ENCODE data around the gene NRXN3. TPM values are rescaled to one million over a fixed set of nuclear protein-coding genes. Genes with fewer than 3 reads are reported as not detected.

NRXN3 gene
- total and polyA plus RNA-seq, 2 of the 4 experiments (the other 2 are of a cell fraction), result 4.8 to 25.1 TPM

- Histone ChIP-seq H3K4ac (ENCODE audit: low read depth, low read length) (no peak overlapping the region), H2BK15ac (ENCODE audit: low read depth, low read length) (no peak overlapping the region), H3K4me2 (ENCODE audit: low read depth, low read length) (no peak overlapping the region), H2AK5ac (ENCODE audit: low read depth, low read length) (no peak overlapping the region), H2BK5ac (ENCODE audit: low read depth, low read length, poor library complexity, severe bottlenecking) (no peak overlapping the region), H3K23ac (ENCODE audit: low read depth, low read length) (no peak overlapping the region), H3K27me3 (ENCODE audit: control insufficient read depth, insufficient read depth, low read length) (no peaks in the 10 kb centered on the region), H4K8ac (ENCODE audit: low read depth in 2 of 2, low read length in 2 of 2) (no peak overlapping the region), H4K20me1 (ENCODE audit: insufficient read depth, low read length) (no peaks in the 10 kb centered on the region), H3K18ac (ENCODE audit: low read depth, low read length) (no peak overlapping the region), H2BK120ac (ENCODE audit: low read depth, low read length) (no peak overlapping the region), H3K4me3 (ENCODE audit: insufficient read depth, low read depth, low read length) (no peak overlapping the region), H3K36me3 (ENCODE audit: control insufficient read depth, insufficient read depth, low read length) (no peaks in the 10 kb centered on the region), H3K9me1 (ENCODE audit: insufficient read depth, low read length) (no peaks in the 10 kb centered on the region), H4K91ac (ENCODE audit: insufficient read depth, low read depth, low read length) (no peak overlapping the region), H3K9me3 (ENCODE audit: control insufficient read depth, insufficient read depth, low read length) (no peaks in the 10 kb centered on the region), H2AK9ac (replicated peaks; ENCODE audit: low read depth, low read length, poor library complexity) (no peak overlapping the region), H3K56ac (ENCODE audit: extremely low read depth, insufficient read depth, low read length) (no peak overlapping the region), H2BK20ac (ENCODE audit: low read depth, low read length) (no peak overlapping the region), H3K27ac (ENCODE audit: insufficient read depth, low read length) (no peak overlapping the region), H3K14ac (replicated peaks; ENCODE audit: low read depth, low read length) (no peak overlapping the region), H2AFZ (replicated peaks; ENCODE audit: low read length, poor library complexity) (no peak overlapping the region), H3K9ac (ENCODE audit: low read depth, low read length) (no peak overlapping the region), H3K4me1 (ENCODE audit: control insufficient read depth, insufficient read depth, low read length) (no peaks in the 10 kb centered on the region), H3K79me1 (ENCODE audit: low read depth in 1 of 2, low read length in 2 of 2) (no peaks in the 10 kb centered on the region; a peak in 1 of 4 replicates), H4K5ac (ENCODE audit: low read depth, low read length) (no peak overlapping the region)
- in situ Hi-C loops (cut with MboI; ENCODE audit: low sequenced_read_pairs), result no loop called here
- intact Hi-C loops (cut with micrococcal nuclease), result no loop called here
- DNase-seq, result peak; percentile 56
- no peak for ATAC-seq (ENCODE audit: low read depth)
- TF ChIP-seq USF2 (IDR thresholded peaks at IDR 0.05; ENCODE audit: low read depth, low read length) (no peak), FOS (IDR thresholded peaks at IDR 0.05; ENCODE audit: low read depth, low read length) (no peak), ELK1 (IDR thresholded peaks at IDR 0.05; ENCODE audit: borderline replicate concordance, low read depth, low read length) (no peak), CHD1 (IDR thresholded peaks at IDR 0.05; ENCODE audit: low read depth, low read length) (no peak), MAZ (IDR thresholded peaks at IDR 0.05; ENCODE audit: borderline replicate concordance, low read depth, low read length) (no peak), RAD21 (IDR thresholded peaks at IDR 0.05; ENCODE audit: low read length) (no peak), SMC3 (IDR thresholded peaks at IDR 0.05; ENCODE audit: low read depth, low read length) (no peak), CTCF (conservative IDR thresholded peaks at IDR 0.05; ENCODE audit: low read depth, low read length) (no peak), MXI1 (IDR thresholded peaks at IDR 0.05; ENCODE audit: borderline replicate concordance, low read depth, low read length) (no peak), CEBPB (IDR thresholded peaks at IDR 0.05; ENCODE audit: low read depth, low read length) (no peak)
- WGBS, 2 experiments (ENCODE audit: extremely low coverage in 2 of 2, insufficient read length in 1 of 2), result no CpG with 5 or more reads among the region's 4 CpGs
- dilution Hi-C loops (cut with HindIII; ENCODE audit: low sequenced_read_pairs, unreplicated experiment), result no loop called here
- POLR2A ChIA-PET (ENCODE audit: unreplicated experiment), result no interaction called here
- BruUV-seq (replicated peaks), result no TSS peak
- CTCF ChIA-PET, result no interaction called here
Observed at GRCh38 chr14:79661752-79662151, 1491.6 kb downstream of the NRXN3 start.

Data from IMR-90 (cell line).